CD14-positive monocyte (primary cell): ENCODE measurements around the gene DTNBP1. TPM values are rescaled to one million over a fixed set of nuclear protein-coding genes. Genes with fewer than 3 reads are reported as not detected.

Experiments
- DNase-seq, 3 donors: peaks; one replicate each; pipeline ENCODE4 v3.0.0-alpha.2; 2011 to 2022
- H2AFZ ChIP-seq: 2 replicates; pipeline ENCODE4 v1.6.0; 2012; ENCODE audit warnings: mild to moderate bottlenecking, low read depth, low read length, inconsistent platforms; ENCODE audit not compliant: insufficient read depth, poor library complexity, severe bottlenecking
- H3K27ac ChIP-seq, 2 donors: 1 replicate in 1 of 2; 2 replicates in 1 of 2; pipeline ENCODE4 v1.5.1; 2012 to 2013; ENCODE audit warnings: low read length in 2 of 2, control low read depth in 1 of 2, inconsistent platforms in 1 of 2, low read depth in 1 of 2, mild to moderate bottlenecking in 1 of 2
- H3K27me3 ChIP-seq, 2 donors: one replicate each; pipeline versions ENCODE4 v1.6.0 to v1.6.1; 2011 to 2013; ENCODE audit warnings: low read length in 2 of 2; ENCODE audit not compliant: control insufficient read depth in 2 of 2, insufficient read depth in 2 of 2
- H3K36me3 ChIP-seq, 2 donors: replicated peaks in 1 of 2; 1 replicate in 1 of 2; 2 replicates in 1 of 2; pipeline versions ENCODE4 v1.5.1 to v1.6.1; 2012 to 2013; ENCODE audit warnings: low read length in 2 of 2, control low read depth in 1 of 2, inconsistent platforms in 1 of 2, mild to moderate bottlenecking in 1 of 2; ENCODE audit not compliant: insufficient read depth in 2 of 2, control insufficient read depth in 1 of 2
- H3K4me1 ChIP-seq, 2 donors: 1 replicate in 1 of 2; 2 replicates in 1 of 2; pipeline versions ENCODE4 v1.5.1 to v1.6.1; 2012 to 2013; ENCODE audit warnings: low read length in 2 of 2, control low read depth in 1 of 2, inconsistent platforms in 1 of 2, mild to moderate bottlenecking in 1 of 2, moderate library complexity in 1 of 2; ENCODE audit not compliant: insufficient read depth in 2 of 2, control insufficient read depth in 1 of 2
- H3K4me2 ChIP-seq: replicated peaks from 2 replicates; pipeline ENCODE3; 2012; ENCODE audit warnings: low read length, moderate library complexity, mild to moderate bottlenecking; ENCODE audit not compliant: poor library complexity, severe bottlenecking; ENCODE audit errors: extremely low read depth
- H3K4me3 ChIP-seq, 3 experiments: fragments of 200-600 bp in 1 of 3; sonication (generic) in 1 of 3; replicated peaks in 1 of 3; 1 replicate in 2 of 3; 2 replicates in 1 of 3; pipeline ENCODE4 v1.5.1; 2011 to 2013; ENCODE audit warnings: low read length in 3 of 3, mild to moderate bottlenecking in 3 of 3, control low read depth in 2 of 3, low read depth in 2 of 3, inconsistent platforms in 1 of 3, moderate library complexity in 1 of 3
- H3K79me2 ChIP-seq: 2 replicates; pipeline ENCODE4 v1.6.0; 2012; ENCODE audit warnings: mild to moderate bottlenecking, control low read depth, inconsistent platforms, low read length, moderate library complexity; ENCODE audit not compliant: insufficient read depth
- H3K9ac ChIP-seq: 2 replicates; pipeline ENCODE4 v1.6.0; 2017; ENCODE audit warnings: low read length, mild to moderate bottlenecking; ENCODE audit not compliant: insufficient read depth, poor library complexity, severe bottlenecking
- H3K9me3 ChIP-seq, 2 donors: replicated peaks in 1 of 2; 1 replicate in 1 of 2; 2 replicates in 1 of 2; pipeline versions ENCODE4 v1.5.1 to v1.6.1; 2012 to 2013; ENCODE audit warnings: low read length in 2 of 2, control low read depth in 1 of 2; ENCODE audit not compliant: control insufficient read depth in 1 of 2, insufficient read depth in 1 of 2
- H4K20me1 ChIP-seq: 2 replicates; pipeline ENCODE4 v1.6.0; 2012; ENCODE audit warnings: mild to moderate bottlenecking, low read length, control low read depth, moderate library complexity; ENCODE audit not compliant: insufficient read depth
- H3K27ac Mint-ChIP-seq, 7 donors: one replicate each; pipeline ENCODE4 v1.8.0; 2020; ENCODE audit warnings: mild to moderate bottlenecking in 7 of 7, mixed read lengths in 7 of 7, moderate library complexity in 6 of 7, inconsistent platforms in 2 of 7
- H3K27me3 Mint-ChIP-seq, 3 donors: one replicate each; pipeline ENCODE4 v1.8.0; 2021 to 2022; ENCODE audit warnings: low read depth in 3 of 3, mild to moderate bottlenecking in 3 of 3, mixed read lengths in 3 of 3, moderate library complexity in 3 of 3, inconsistent platforms in 1 of 3
- H3K36me3 Mint-ChIP-seq, 2 donors: one replicate each; pipeline ENCODE4 v1.8.0; 2020; ENCODE audit warnings: mixed read lengths in 2 of 2, inconsistent platforms in 1 of 2, mild to moderate bottlenecking in 1 of 2
- H3K4me1 Mint-ChIP-seq: one replicate; pipeline ENCODE4 v1.8.0; 2020; ENCODE audit warnings: mild to moderate bottlenecking, mixed read lengths
- H3K4me3 Mint-ChIP-seq, 2 donors: one replicate each; pipeline ENCODE4 v1.8.0; 2020; ENCODE audit warnings: mild to moderate bottlenecking in 2 of 2, mixed read lengths in 2 of 2, moderate library complexity in 1 of 2
- H3K9me3 Mint-ChIP-seq, 7 donors: one replicate each; pipeline ENCODE4 v1.8.0; 2020 to 2022; ENCODE audit warnings: mixed read lengths in 7 of 7, mild to moderate bottlenecking in 6 of 7, moderate library complexity in 6 of 7, inconsistent platforms in 2 of 7
- CTCF ChIP-seq: fragments of 200-600 bp; IDR thresholded peaks from one replicate; pipeline ENCODE4 v1.8.0; 2022; ENCODE audit warnings: antibody characterized with exemption, mild to moderate bottlenecking
- WGBS: methylation state at CpG from one replicate; pipeline ENCODE4 v1.1.5; 2013; ENCODE audit warnings: missing lambda C conversion rate; ENCODE audit not compliant: insufficient coverage; 5-methylcytosine and 5-hydroxymethylcytosine counted together
- intact Hi-C, 2 donors: fragments of 100-400 bp; cut with micrococcal nuclease; formaldehyde crosslinking; loops; one replicate each; pipeline versions ENCODE4 v1.15.0 to v1.15.1; 2023
- polyA plus RNA-seq, 3 donors: library from polyadenylated mRNA; depleted of rRNA in 1 of 3; unstranded in 2 of 3; stranded (reverse) in 1 of 3; fragments of 300-500 nt in 2 of 3; fragments of >200 nt in 1 of 3; fragmentation: Illumina TruSeq in 2 of 3; gene quantifications; 1 replicate in 2 of 3; 2 replicates in 1 of 3; pipeline ENCODE4 v1.2.3, GENCODE V29; 2012 to 2021

DTNBP1 gene
- polyA plus RNA-seq, 3 donors, result 19.7 to 26.9 (median 20.5) TPM

- no peaks in the 10 kb centered on the region for H3K9me3 ChIP-seq
- H3K79me2 ChIP-seq, result no peaks in the 10 kb centered on the region
- H3K4me1 Mint-ChIP-seq, result peaks cover 2% of the 10 kb centered on the region
- intact Hi-C loops, result no loop called here
- no peak overlapping the region for H3K27ac Mint-ChIP-seq
- peaks cover 45 to 91% of the 10 kb centered on the region in 2 donors for H3K36me3 ChIP-seq
- peaks cover 70 to 85% of the 10 kb centered on the region in 2 donors for H3K36me3 Mint-ChIP-seq
- WGBS, result 98% methylated on average over 7 of the region's 12 CpGs
- H3K4me3 Mint-ChIP-seq, result no peak overlapping the region
- no peak for TF ChIP-seq CTCF
- H3K27me3 Mint-ChIP-seq, result no peaks in the 10 kb centered on the region
- no peak for DNase-seq
- H3K9ac ChIP-seq, result no peak overlapping the region
- no peak overlapping the region for H3K27ac ChIP-seq
- H3K4me1 ChIP-seq, result no peaks in the 10 kb centered on the region
- H4K20me1 ChIP-seq, result peaks cover 16% of the 10 kb centered on the region
- H3K9me3 Mint-ChIP-seq, result peaks cover 0 to 4% (median 2%) of the 10 kb centered on the region in 7 donors
- no peak overlapping the region for H2AFZ ChIP-seq
- no peak overlapping the region for H3K4me3 ChIP-seq
- no peaks in the 10 kb centered on the region for H3K27me3 ChIP-seq
- H3K4me2 ChIP-seq, result no peak overlapping the region
These were observed 134.8 kb downstream of the DTNBP1 start for GRCh38 chr6:15527838-15528617.

- Histone ChIP-seq H4K20me1 (peaks cover 31% of the 10 kb centered on the region), H3K27ac (no peak overlapping the region), H3K4me3 (no peak overlapping the region), H3K27me3 (no peaks in the 10 kb centered on the region), H3K4me1 (peaks cover 0 to 8% of the 10 kb centered on the region in 2 donors), H3K9ac (no peak overlapping the region), H3K36me3 (peaks cover 51 to 91% of the 10 kb centered on the region in 2 donors), H3K79me2 (no peaks in the 10 kb centered on the region), H3K9me3 (no peaks in the 10 kb centered on the region), H3K4me2 (no peak overlapping the region), H2AFZ (no peak overlapping the region)
- Mint-ChIP-seq H3K27me3 (no peaks in the 10 kb centered on the region), H3K9me3 (peaks cover 0 to 4% (median 2%) of the 10 kb centered on the region in 7 donors), H3K27ac (peak overlapping the region in 1 of 7 donors; percentile 42), H3K4me1 (peaks cover 13% of the 10 kb centered on the region), H3K36me3 (peaks cover 75 to 85% of the 10 kb centered on the region in 2 donors), H3K4me3 (no peak overlapping the region)
- no peak for TF ChIP-seq CTCF
- 98% methylated on average over 11 of the region's 13 CpGs for WGBS
- intact Hi-C loops, result no loop called here
- DNase-seq, result no peak
These were observed 136.6 kb downstream of the DTNBP1 start for GRCh38 chr6:15526212-15526701.
